ENCODE measurements around the gene PRICKLE1. TPM values are rescaled to one million over a fixed set of nuclear protein-coding genes. Genes with fewer than 3 reads are reported as not detected.

PRICKLE1 gene
- polyA plus RNA-seq, 1 donor from 2014 or later = 20.6 TPM

DNA sequence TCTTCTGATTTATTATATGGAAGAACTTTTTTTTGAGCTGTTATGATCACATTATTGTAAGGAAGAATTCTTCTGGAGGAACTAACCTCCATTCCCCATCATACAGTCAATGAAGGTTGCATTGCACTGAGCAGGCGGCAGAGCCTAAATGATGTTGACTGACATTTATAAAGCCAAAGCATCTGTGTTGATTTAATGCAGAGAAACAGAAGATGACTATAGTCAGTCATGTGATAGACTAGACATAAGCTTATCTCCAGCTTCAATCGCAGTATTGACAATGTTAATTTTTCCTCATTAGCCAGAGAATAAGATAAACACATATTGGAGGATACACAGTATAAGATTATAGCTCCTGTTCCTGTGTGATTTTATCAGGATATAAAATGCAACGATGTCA lies 82.0 kb downstream of the PRICKLE1 start:
- Histone ChIP-seq H4K20me1 (ENCODE audit: insufficient read depth) (no peaks in the 10 kb centered on the region), H3K4me3 (ENCODE audit: low read length) (peak overlapping the region; percentile 7), H3K27ac (ENCODE audit: low read length) (no peak overlapping the region), H3K4me2 (ENCODE audit: low read length) (peak overlapping the region; percentile 12), H3K79me2 (replicated peaks; ENCODE audit: insufficient read depth, low read length) (no peaks in the 10 kb centered on the region), H3K9me3 (ENCODE audit: low read length) (no peaks in the 10 kb centered on the region), H3F3A (ENCODE audit: insufficient read depth, low read length, poor library complexity, severe bottlenecking) (no peaks in the 10 kb centered on the region), H3K9ac (ENCODE audit: low read length) (no peak overlapping the region), H3K9me2 (ENCODE audit: insufficient read depth, low read length) (no peaks in the 10 kb centered on the region), H3K36me3 (ENCODE audit: insufficient read depth, low read length) (no peaks in the 10 kb centered on the region), H2AFZ (ENCODE audit: low read depth, low read length) (no peak overlapping the region), H3K27me3 (ENCODE audit: insufficient read depth, low read depth, low read length) (no peaks in the 10 kb centered on the region)
- TF ChIP-seq EZH2 (IDR thresholded peaks at IDR 0.05; ENCODE audit: borderline replicate concordance, insufficient read depth, low read length, poor library complexity, severe bottlenecking) = no peak
- peak; percentile 49 for TF ChIP-seq POLR2AphosphoS5 (IDR thresholded peaks at IDR 0.05)
- no peak for TF ChIP-seq TAF1 (IDR thresholded peaks at IDR 0.05; ENCODE audit: low read depth)
- TF ChIP-seq, protein P1, sequence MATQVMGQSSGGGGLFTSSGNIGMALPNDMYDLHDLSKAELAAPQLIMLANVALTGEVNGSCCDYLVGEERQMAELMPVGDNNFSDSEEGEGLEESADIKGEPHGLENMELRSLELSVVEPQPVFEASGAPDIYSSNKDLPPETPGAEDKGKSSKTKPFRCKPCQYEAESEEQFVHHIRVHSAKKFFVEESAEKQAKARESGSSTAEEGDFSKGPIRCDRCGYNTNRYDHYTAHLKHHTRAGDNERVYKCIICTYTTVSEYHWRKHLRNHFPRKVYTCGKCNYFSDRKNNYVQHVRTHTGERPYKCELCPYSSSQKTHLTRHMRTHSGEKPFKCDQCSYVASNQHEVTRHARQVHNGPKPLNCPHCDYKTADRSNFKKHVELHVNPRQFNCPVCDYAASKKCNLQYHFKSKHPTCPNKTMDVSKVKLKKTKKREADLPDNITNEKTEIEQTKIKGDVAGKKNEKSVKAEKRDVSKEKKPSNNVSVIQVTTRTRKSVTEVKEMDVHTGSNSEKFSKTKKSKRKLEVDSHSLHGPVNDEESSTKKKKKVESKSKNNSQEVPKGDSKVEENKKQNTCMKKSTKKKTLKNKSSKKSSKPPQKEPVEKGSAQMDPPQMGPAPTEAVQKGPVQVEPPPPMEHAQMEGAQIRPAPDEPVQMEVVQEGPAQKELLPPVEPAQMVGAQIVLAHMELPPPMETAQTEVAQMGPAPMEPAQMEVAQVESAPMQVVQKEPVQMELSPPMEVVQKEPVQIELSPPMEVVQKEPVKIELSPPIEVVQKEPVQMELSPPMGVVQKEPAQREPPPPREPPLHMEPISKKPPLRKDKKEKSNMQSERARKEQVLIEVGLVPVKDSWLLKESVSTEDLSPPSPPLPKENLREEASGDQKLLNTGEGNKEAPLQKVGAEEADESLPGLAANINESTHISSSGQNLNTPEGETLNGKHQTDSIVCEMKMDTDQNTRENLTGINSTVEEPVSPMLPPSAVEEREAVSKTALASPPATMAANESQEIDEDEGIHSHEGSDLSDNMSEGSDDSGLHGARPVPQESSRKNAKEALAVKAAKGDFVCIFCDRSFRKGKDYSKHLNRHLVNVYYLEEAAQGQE (IDR thresholded peaks at IDR 0.05; ENCODE audit: borderline replicate concordance) = no peak
- peak; percentile 64 for TF ChIP-seq EP300 (conservative IDR thresholded peaks at IDR 0.05; ENCODE audit: poor library complexity, severe bottlenecking)
- TF ChIP-seq MXI1 (conservative IDR thresholded peaks at IDR 0.05; ENCODE audit: poor library complexity, severe bottlenecking) = no peak
- TF ChIP-seq RAD21 (conservative IDR thresholded peaks at IDR 0.05) = no peak
- no peak for TF ChIP-seq SMC3 (conservative IDR thresholded peaks at IDR 0.05; ENCODE audit: poor library complexity)

DNA sequence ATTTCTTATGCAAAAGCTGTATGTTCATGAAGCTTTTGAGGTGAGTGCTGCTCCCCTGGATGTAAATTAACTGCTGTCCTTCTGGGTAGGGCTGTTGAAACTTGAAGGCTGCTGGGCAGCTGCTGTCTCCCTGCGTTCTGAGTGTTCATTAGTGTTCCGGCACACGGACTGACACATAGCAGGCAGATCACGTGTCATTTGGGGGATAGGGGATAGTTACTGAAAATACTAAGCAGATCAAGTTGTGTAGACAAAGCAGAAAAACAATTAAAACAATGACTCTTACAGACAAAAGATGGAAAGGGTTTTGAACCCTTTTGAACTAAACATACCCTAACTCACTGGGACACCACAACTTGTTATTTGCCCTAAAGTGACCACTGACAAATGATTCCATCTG lies 82.5 kb downstream of the PRICKLE1 start:
- no peak for TF ChIP-seq MXI1 (conservative IDR thresholded peaks at IDR 0.05; ENCODE audit: poor library complexity, severe bottlenecking)
- no peak for TF ChIP-seq EZH2 (IDR thresholded peaks at IDR 0.05; ENCODE audit: borderline replicate concordance, insufficient read depth, low read length, poor library complexity, severe bottlenecking)
- TF ChIP-seq POLR2AphosphoS5 (IDR thresholded peaks at IDR 0.05) = no peak
- TF ChIP-seq EP300 (conservative IDR thresholded peaks at IDR 0.05; ENCODE audit: poor library complexity, severe bottlenecking) = no peak
- no peak overlapping the region for H3K27ac ChIP-seq (ENCODE audit: low read length)
- H4K20me1 ChIP-seq (ENCODE audit: insufficient read depth) = no peaks in the 10 kb centered on the region
- H3K9me3 ChIP-seq (ENCODE audit: low read length) = no peaks in the 10 kb centered on the region
- no peaks in the 10 kb centered on the region for H3F3A ChIP-seq (ENCODE audit: insufficient read depth, low read length, poor library complexity, severe bottlenecking)
- no peaks in the 10 kb centered on the region for H3K36me3 ChIP-seq (ENCODE audit: insufficient read depth, low read length)
- H3K79me2 ChIP-seq (replicated peaks; ENCODE audit: insufficient read depth, low read length) = no peaks in the 10 kb centered on the region
- H3K9ac ChIP-seq (ENCODE audit: low read length) = no peak overlapping the region
- H3K4me2 ChIP-seq (ENCODE audit: low read length) = peak overlapping the region; percentile 12
- H3K27me3 ChIP-seq (ENCODE audit: insufficient read depth, low read depth, low read length) = no peaks in the 10 kb centered on the region
- H3K9me2 ChIP-seq (ENCODE audit: insufficient read depth, low read length) = no peaks in the 10 kb centered on the region
- no peak overlapping the region for H2AFZ ChIP-seq (ENCODE audit: low read depth, low read length)
- H3K4me3 ChIP-seq (ENCODE audit: low read length) = peak overlapping the region; percentile 7

DNA sequence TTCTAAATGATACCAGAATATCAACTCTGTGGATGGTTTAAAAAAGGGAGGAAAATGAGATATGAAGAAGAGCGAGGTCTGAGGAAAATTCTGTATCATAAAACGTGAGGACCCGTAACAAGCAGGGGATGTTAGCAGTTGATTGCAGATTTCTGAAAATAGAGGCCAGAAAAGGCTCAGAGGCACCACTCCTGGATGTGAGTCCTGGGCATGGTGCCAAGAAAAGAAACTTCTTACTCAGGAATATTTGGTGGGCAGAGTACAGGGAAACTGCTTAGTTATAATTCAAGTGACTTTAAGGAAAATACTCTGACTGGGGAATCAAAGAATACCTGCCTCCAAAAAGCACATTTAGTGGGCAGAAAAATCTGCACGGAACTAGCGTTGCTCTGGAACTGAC lies 85.5 kb downstream of the PRICKLE1 start:
- Histone ChIP-seq H3K27me3 (ENCODE audit: insufficient read depth, low read depth, low read length) (no peaks in the 10 kb centered on the region), H3K9ac (ENCODE audit: low read length) (no peak overlapping the region), H3K27ac (ENCODE audit: low read length) (no peak overlapping the region), H3K4me2 (ENCODE audit: low read length) (no peak overlapping the region), H3K36me3 (ENCODE audit: insufficient read depth, low read length) (no peaks in the 10 kb centered on the region), H3K9me3 (ENCODE audit: low read length) (no peaks in the 10 kb centered on the region), H3K79me2 (replicated peaks; ENCODE audit: insufficient read depth, low read length) (no peaks in the 10 kb centered on the region), H2AFZ (ENCODE audit: low read depth, low read length) (no peak overlapping the region), H3K9me2 (ENCODE audit: insufficient read depth, low read length) (no peaks in the 10 kb centered on the region), H3K4me3 (ENCODE audit: low read length) (no peak overlapping the region), H3F3A (ENCODE audit: insufficient read depth, low read length, poor library complexity, severe bottlenecking) (no peaks in the 10 kb centered on the region), H4K20me1 (ENCODE audit: insufficient read depth) (no peaks in the 10 kb centered on the region)
- TF ChIP-seq RAD21 (conservative IDR thresholded peaks at IDR 0.05) (no peak), EP300 (conservative IDR thresholded peaks at IDR 0.05; ENCODE audit: poor library complexity, severe bottlenecking) (no peak), POLR2AphosphoS5 (IDR thresholded peaks at IDR 0.05) (no peak), SMC3 (conservative IDR thresholded peaks at IDR 0.05; ENCODE audit: poor library complexity) (no peak), TAF1 (IDR thresholded peaks at IDR 0.05; ENCODE audit: low read depth) (no peak), EZH2 (IDR thresholded peaks at IDR 0.05; ENCODE audit: borderline replicate concordance, insufficient read depth, low read length, poor library complexity, severe bottlenecking) (no peak), MXI1 (conservative IDR thresholded peaks at IDR 0.05; ENCODE audit: poor library complexity, severe bottlenecking) (no peak)
- TF ChIP-seq, protein P2, sequence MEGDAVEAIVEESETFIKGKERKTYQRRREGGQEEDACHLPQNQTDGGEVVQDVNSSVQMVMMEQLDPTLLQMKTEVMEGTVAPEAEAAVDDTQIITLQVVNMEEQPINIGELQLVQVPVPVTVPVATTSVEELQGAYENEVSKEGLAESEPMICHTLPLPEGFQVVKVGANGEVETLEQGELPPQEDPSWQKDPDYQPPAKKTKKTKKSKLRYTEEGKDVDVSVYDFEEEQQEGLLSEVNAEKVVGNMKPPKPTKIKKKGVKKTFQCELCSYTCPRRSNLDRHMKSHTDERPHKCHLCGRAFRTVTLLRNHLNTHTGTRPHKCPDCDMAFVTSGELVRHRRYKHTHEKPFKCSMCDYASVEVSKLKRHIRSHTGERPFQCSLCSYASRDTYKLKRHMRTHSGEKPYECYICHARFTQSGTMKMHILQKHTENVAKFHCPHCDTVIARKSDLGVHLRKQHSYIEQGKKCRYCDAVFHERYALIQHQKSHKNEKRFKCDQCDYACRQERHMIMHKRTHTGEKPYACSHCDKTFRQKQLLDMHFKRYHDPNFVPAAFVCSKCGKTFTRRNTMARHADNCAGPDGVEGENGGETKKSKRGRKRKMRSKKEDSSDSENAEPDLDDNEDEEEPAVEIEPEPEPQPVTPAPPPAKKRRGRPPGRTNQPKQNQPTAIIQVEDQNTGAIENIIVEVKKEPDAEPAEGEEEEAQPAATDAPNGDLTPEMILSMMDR (IDR thresholded peaks at IDR 0.05; ENCODE audit: poor library complexity, severe bottlenecking) = no peak
- TF ChIP-seq, protein P1 (IDR thresholded peaks at IDR 0.05; ENCODE audit: borderline replicate concordance) = no peak
